Spleen (tissue), 11 donors: ENCODE data around the gene DPAGT1. TPM values are rescaled to one million over a fixed set of nuclear protein-coding genes. Genes with fewer than 3 reads are reported as not detected.

ENCODE experiments used
- DNase-seq: peaks from one replicate; pipeline ENCODE4 v3.0.0-alpha.2; 2020
- H3K27ac ChIP-seq, 8 donors: fragments of 200-600 bp; sonication (generic) in 7 of 8; 1 replicate in 4 of 8; 2 replicates in 4 of 8; pipeline versions ENCODE4 v1.5.0 to v1.8.0; 2016 to 2021; ENCODE audit warnings: inconsistent platforms in 4 of 8, mild to moderate bottlenecking in 4 of 8, moderate library complexity in 1 of 8
- H3K27me3 ChIP-seq, 7 donors: fragments of 200-600 bp; sonication (generic) in 6 of 7; replicated peaks in 1 of 7; 1 replicate in 4 of 7; 2 replicates in 3 of 7; pipeline versions ENCODE4 v1.5.0 to v1.8.0; 2016 to 2021; ENCODE audit warnings: inconsistent platforms in 3 of 7, mild to moderate bottlenecking in 1 of 7
- H3K36me3 ChIP-seq, 6 donors: fragments of 200-600 bp; sonication (generic) in 5 of 6; 1 replicate in 4 of 6; 2 replicates in 2 of 6; pipeline versions ENCODE4 v1.5.0 to v1.8.0; 2016 to 2021; ENCODE audit warnings: inconsistent platforms in 2 of 6
- H3K4me1 ChIP-seq, 6 donors: fragments of 200-600 bp; sonication (generic) in 5 of 6; 1 replicate in 3 of 6; 2 replicates in 3 of 6; pipeline versions ENCODE4 v1.5.0 to v1.8.0; 2016 to 2021; ENCODE audit warnings: inconsistent platforms in 3 of 6
- H3K4me3 ChIP-seq, 8 donors: fragments of 200-600 bp; sonication (generic) in 7 of 8; 1 replicate in 4 of 8; 2 replicates in 4 of 8; pipeline versions ENCODE4 v1.5.0 to v1.8.0; 2016 to 2021; ENCODE audit warnings: inconsistent platforms in 4 of 8, mild to moderate bottlenecking in 4 of 8, moderate library complexity in 2 of 8
- H3K9me3 ChIP-seq, 8 donors: fragments of 200-600 bp; sonication (generic) in 7 of 8; 1 replicate in 4 of 8; 2 replicates in 4 of 8; pipeline versions ENCODE4 v1.5.0 to v1.8.0; 2016 to 2021; ENCODE audit warnings: inconsistent platforms in 4 of 8
- POLR2A ChIP-seq, 3 donors: fragments of 450-650 bp; IDR thresholded peaks; one replicate each; pipeline ENCODE4 v1.5.1; 2017; ENCODE audit warnings: antibody characterized with exemption in 3 of 3, mild to moderate bottlenecking in 1 of 3
- POLR2AphosphoS5 ChIP-seq, 3 donors: sonication (generic); formaldehyde crosslinking; IDR thresholded peaks; one replicate each; pipeline ENCODE4 v1.5.1; 2017; ENCODE audit warnings: antibody characterized with exemption in 3 of 3
- WGBS, 5 donors: extraction: QIAGEN DNeasy Blood & Tissue Kit in 3 of 5; methylation state at CpG; one replicate each; pipeline versions ENCODE4 v1.1.5 to v1.1.7; 2013 to 2018; 5-methylcytosine and 5-hydroxymethylcytosine counted together
- intact Hi-C: fragments of 100-400 bp; cut with DNase I; formaldehyde crosslinking; loops from one replicate; pipeline ENCODE4 v1.15.0; 2023; ENCODE audit warnings: low total_unique reads
- polyA plus RNA-seq, 3 donors: library from polyadenylated mRNA; stranded (reverse); fragments of 200-250 nt; gene quantifications; one replicate each; pipeline ENCODE4 v1.2.1, GENCODE V29; 2013
- total RNA-seq, 7 donors: library from RNA; depleted of rRNA in 3 of 7; stranded (reverse); fragments of >200 nt in 3 of 7; fragmentation: NEBNext Ultra II Directional in 4 of 7; extraction: Animal tissue kit (Norgen Biotek cat#: 25700) in 4 of 7; gene quantifications; one replicate each; pipeline versions ENCODE4 v1.1.0 to v1.2.1, GENCODE V29; 2016 to 2021
- TF ChIP-seq, protein P1 (sequence below), 11 experiments: fragments of 200-600 bp in 7 of 11; fragments of 450-650 bp in 4 of 11; sonication (generic) in 4 of 11; IDR thresholded peaks in 8 of 11; conservative IDR thresholded peaks in 3 of 11; 1 replicate in 7 of 11; 2 replicates in 4 of 11; pipeline versions ENCODE4 v1.4.0 to v1.8.0; 2016 to 2021; ENCODE audit warnings: antibody characterized with exemption in 11 of 11, inconsistent platforms in 4 of 11, mild to moderate bottlenecking in 1 of 11
- donor health status: healthy with polysubstance abuse.
- donor health status: DM: no; HTN: no; CAD: no; lungs with moderate emphysema.
- donor health status: DM: no; HTN: no; CAD: no.
- donor health status: Bipolar disorder and iron deficiency.
- donor health status: healthy.
- donor health status: DM: no; HTN: no; CAD: no.
- donor health status: DM: yes; HTN: yes; CAD: no.

DPAGT1 gene
- total and polyA plus RNA-seq, 10 donors = 20.7 to 58.9 (median 33.7) TPM

DNA sequence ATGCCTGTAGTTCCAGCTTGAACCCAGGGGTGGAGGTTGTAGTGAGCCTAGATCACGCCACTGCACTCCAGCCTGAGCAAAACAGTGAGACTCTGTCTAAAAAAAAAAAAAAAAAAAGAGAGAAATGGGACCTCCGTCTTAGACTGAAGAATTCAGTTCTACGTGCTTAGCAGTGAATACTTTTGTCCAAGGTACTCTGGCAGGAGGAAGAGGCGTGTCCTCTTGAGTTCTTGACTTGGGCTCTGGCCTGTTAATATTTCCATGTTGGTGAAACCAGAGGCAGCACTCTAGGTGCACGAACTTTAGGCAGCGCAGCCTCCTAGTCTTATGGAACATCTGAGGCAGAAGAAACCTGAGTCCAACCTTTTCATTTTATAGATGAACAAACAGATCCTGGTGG lies 14.5 kb downstream of the DPAGT1 start:
- H3K27ac ChIP-seq = no peak overlapping the region
- peaks cover 0 to 15% (median 6%) of the 10 kb centered on the region in 6 donors for H3K36me3 ChIP-seq
- TF ChIP-seq, protein P1, sequence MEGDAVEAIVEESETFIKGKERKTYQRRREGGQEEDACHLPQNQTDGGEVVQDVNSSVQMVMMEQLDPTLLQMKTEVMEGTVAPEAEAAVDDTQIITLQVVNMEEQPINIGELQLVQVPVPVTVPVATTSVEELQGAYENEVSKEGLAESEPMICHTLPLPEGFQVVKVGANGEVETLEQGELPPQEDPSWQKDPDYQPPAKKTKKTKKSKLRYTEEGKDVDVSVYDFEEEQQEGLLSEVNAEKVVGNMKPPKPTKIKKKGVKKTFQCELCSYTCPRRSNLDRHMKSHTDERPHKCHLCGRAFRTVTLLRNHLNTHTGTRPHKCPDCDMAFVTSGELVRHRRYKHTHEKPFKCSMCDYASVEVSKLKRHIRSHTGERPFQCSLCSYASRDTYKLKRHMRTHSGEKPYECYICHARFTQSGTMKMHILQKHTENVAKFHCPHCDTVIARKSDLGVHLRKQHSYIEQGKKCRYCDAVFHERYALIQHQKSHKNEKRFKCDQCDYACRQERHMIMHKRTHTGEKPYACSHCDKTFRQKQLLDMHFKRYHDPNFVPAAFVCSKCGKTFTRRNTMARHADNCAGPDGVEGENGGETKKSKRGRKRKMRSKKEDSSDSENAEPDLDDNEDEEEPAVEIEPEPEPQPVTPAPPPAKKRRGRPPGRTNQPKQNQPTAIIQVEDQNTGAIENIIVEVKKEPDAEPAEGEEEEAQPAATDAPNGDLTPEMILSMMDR (IDR thresholded peaks at IDR 0.05 in 8 of 11, conservative IDR thresholded peaks at IDR 0.05 in 3 of 11) = no peak
- TF ChIP-seq POLR2AphosphoS5 (IDR thresholded peaks at IDR 0.05) = no peak
- TF ChIP-seq POLR2A (IDR thresholded peaks at IDR 0.05) = no peak
- H3K9me3 ChIP-seq = no peaks in the 10 kb centered on the region
- no peaks in the 10 kb centered on the region for H3K27me3 ChIP-seq
- 83 to 93% (median 86%) methylated on average over 6 of the region's 6 CpGs for WGBS, 5 donors
- no peak for DNase-seq
- intact Hi-C loops = no loop called here
- no peak overlapping the region for H3K4me3 ChIP-seq
- H3K4me1 ChIP-seq = peaks cover 0 to 66% (median 25%) of the 10 kb centered on the region in 6 donors

DNA sequence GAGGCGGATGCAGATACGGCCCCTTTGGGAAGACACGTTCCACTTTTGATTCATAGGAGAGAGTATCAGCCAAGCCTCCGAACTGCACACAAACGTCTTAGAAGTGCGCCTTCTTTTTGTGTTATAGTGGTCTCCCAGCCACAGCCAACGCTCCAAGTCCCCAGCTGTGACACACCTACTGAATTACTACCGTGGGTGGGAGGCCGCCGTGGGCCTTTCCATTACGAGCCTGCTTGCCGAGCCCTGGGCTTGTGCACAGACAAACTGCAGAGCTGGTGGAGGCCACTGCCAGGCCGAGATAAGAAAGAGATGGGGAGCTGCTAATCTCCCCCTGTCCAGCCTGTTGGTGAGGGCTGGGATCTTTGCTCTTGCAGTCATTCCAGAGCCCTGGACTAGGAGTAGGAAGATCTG lies 16.2 kb downstream of the DPAGT1 start:
- intact Hi-C loops = no loop called here
- TF ChIP-seq POLR2A (IDR thresholded peaks at IDR 0.05) (no peak), POLR2AphosphoS5 (IDR thresholded peaks at IDR 0.05) (no peak)
- TF ChIP-seq, protein P1 (IDR thresholded peaks at IDR 0.05 in 8 of 11, conservative IDR thresholded peaks at IDR 0.05 in 3 of 11) = no peak
- Histone ChIP-seq H3K4me1 (peaks cover 0 to 49% (median 21%) of the 10 kb centered on the region in 6 donors), H3K9me3 (no peaks in the 10 kb centered on the region), H3K27me3 (no peaks in the 10 kb centered on the region), H3K4me3 (peak overlapping the region; percentile 51 to 97 (median 80)), H3K36me3 (peaks cover 0 to 27% (median 22%) of the 10 kb centered on the region in 6 donors), H3K27ac (peak overlapping the region; percentile 68 to 96 (median 88))
- WGBS, 5 donors = 2 to 11% (median 3%) methylated on average over 9 to 13 of the region's 13 CpGs
- DNase-seq = no peak

DNA sequence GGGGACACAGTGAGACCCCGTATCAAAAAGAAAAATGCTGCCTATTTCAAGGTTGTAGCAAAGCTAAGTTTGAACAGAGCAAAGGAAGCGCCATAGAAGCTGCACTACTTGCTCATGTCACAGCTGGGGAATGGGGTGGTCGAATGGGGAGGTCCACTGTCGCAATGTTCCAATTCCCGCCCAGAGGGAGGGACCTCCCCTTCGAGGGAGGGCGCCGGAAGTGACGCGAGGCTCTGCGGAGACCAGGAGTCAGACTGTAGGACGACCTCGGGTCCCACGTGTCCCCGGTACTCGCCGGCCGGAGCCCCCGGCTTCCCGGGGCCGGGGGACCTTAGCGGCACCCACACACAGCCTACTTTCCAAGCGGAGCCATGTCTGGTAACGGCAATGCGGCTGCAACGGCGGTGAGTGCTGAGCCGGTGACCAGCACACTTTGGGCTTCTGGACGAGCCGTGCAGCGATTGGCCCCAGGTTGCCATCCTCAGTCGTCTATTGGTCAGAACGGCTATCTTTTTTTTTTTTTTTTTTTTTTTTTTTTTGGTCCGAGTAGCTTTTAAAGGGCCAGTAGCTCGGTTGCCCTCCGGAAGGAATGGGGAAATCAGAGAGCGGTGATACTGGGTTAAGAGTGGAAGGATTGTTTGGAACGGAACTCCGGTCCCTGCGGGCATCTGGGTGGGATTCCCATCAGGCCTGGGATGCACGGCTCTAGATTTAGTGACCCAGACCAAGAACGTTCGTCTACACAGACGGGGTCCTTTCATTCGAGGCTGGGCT lies 16.8 kb downstream of the DPAGT1 start, which contains the start of gene HMBS:
TSS of gene HMBS (plus strand) at position 219 of the 774 bp plus-strand sequence. CDS start at position 372, 153 bp downstream.
- intact Hi-C loops = no loop called here
- Histone ChIP-seq H3K27me3 (no peaks in the 10 kb centered on the region), H3K36me3 (peaks cover 0 to 33% (median 28%) of the 10 kb centered on the region in 6 donors), H3K9me3 (no peaks in the 10 kb centered on the region), H3K27ac (peak within 1 kb of the TSS; percentile 68 to 96 (median 88)), H3K4me3 (peak within 1 kb of the TSS; percentile 51 to 97 (median 80)), H3K4me1 (peaks cover 0 to 43% (median 19%) of the 10 kb centered on the region in 6 donors)
- 1% methylated on average over 37 to 45 of the region's 45 CpGs for WGBS, 5 donors
- peak; percentile 98 for DNase-seq
- TF ChIP-seq, protein P1 (IDR thresholded peaks at IDR 0.05 in 8 of 11, conservative IDR thresholded peaks at IDR 0.05 in 3 of 11) = peak in 1 of 11 experiments; percentile 13
- TF ChIP-seq POLR2A (IDR thresholded peaks at IDR 0.05) (no peak), POLR2AphosphoS5 (IDR thresholded peaks at IDR 0.05) (peak; percentile 89 to 90 (median 90))

DNA sequence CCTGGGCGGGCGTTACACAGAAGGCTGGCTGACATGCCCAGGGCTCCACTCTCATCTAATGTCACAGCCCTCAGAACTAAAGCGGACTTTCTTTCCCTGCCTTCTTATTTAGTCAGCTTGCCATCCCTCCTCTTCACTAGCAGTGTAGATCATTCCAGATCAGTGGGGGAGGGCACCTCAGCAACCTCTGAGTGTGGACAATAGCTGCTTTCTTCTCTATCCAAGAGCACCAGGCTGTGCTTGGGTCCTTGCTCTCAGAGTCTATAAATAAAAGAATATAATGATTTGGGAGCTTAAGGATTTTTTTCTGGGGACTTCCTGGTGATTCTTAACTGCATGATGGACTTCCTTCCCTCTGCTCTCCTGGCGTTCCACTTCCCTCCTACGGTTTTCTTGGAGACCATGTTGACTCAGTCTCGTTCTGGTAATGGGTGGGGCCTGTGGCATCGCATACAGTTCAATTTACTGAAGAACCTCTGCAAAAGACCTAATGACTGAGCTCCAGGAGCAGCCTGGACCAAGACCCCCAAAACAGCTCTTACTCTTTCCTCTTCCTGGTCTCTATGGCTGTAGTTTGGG lies 19.9 kb downstream of the DPAGT1 start:
- Histone ChIP-seq H3K36me3 (peaks cover 6 to 64% (median 59%) of the 10 kb centered on the region in 6 donors), H3K27me3 (no peaks in the 10 kb centered on the region), H3K27ac (no peak overlapping the region), H3K4me1 (peaks cover 0 to 27% (median 16%) of the 10 kb centered on the region in 6 donors), H3K9me3 (no peaks in the 10 kb centered on the region), H3K4me3 (no peak overlapping the region)
- TF ChIP-seq POLR2A (IDR thresholded peaks at IDR 0.05) = no peak
- TF ChIP-seq POLR2AphosphoS5 (IDR thresholded peaks at IDR 0.05) = no peak
- TF ChIP-seq, protein P1 (IDR thresholded peaks at IDR 0.05 in 8 of 11, conservative IDR thresholded peaks at IDR 0.05 in 3 of 11) = no peak
- intact Hi-C loops = no loop called here
- no peak for DNase-seq
- WGBS, 5 donors = 69 to 79% (median 72%) methylated on average over 7 of the region's 7 CpGs
